Fibroblast of mammary gland (primary cell): ENCODE data around the gene ASAH2.

Source experiments
- DNase-seq: peaks from one replicate; pipeline ENCODE4 v3.0.0-alpha.2; 2010; ENCODE audit warnings: low read depth
- H3K4me3 ChIP-seq: 2 replicates; pipeline ENCODE4 v1.5.1; 2011; ENCODE audit warnings: low read depth, mild to moderate bottlenecking, low read length, moderate library complexity; ENCODE audit not compliant: control insufficient read depth
- TF ChIP-seq, protein P1 (sequence below): conservative IDR thresholded peaks from 2 replicates; pipeline ENCODE4 v1.5.1; 2011; ENCODE audit warnings: low read depth, low read length, inconsistent platforms; ENCODE audit not compliant: control insufficient read depth, insufficient read depth

Gene ASAH2

GRCh38 chr10:50222199-50222598 is 29.1 kb downstream of the ASAH2 start:
- no peak for DNase-seq
- TF ChIP-seq, protein P1, sequence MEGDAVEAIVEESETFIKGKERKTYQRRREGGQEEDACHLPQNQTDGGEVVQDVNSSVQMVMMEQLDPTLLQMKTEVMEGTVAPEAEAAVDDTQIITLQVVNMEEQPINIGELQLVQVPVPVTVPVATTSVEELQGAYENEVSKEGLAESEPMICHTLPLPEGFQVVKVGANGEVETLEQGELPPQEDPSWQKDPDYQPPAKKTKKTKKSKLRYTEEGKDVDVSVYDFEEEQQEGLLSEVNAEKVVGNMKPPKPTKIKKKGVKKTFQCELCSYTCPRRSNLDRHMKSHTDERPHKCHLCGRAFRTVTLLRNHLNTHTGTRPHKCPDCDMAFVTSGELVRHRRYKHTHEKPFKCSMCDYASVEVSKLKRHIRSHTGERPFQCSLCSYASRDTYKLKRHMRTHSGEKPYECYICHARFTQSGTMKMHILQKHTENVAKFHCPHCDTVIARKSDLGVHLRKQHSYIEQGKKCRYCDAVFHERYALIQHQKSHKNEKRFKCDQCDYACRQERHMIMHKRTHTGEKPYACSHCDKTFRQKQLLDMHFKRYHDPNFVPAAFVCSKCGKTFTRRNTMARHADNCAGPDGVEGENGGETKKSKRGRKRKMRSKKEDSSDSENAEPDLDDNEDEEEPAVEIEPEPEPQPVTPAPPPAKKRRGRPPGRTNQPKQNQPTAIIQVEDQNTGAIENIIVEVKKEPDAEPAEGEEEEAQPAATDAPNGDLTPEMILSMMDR, result no peak
- H3K4me3 ChIP-seq, result no peak overlapping the region

DNA sequence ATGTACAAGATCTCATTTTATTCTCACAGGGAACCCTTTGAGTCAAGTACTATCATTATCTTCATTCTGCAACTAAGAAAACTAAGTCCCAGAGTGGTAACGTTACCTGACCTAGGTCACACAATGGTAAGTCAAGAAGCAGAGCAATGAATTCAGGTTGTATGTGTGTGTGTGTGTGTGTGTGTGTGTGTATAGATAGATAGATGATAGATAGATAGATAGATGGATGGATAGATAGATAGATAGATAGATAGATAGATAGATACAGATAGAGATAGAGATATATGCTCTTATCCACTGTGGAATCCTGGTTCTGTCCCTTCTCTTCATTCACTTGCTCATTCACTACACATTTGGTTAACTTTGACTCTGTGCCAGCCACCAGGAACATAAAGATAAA is 29.8 kb downstream of the ASAH2 start:
- TF ChIP-seq, protein P1, result no peak
- H3K4me3 ChIP-seq, result no peak overlapping the region
- DNase-seq, result no peak

- TF ChIP-seq, protein P1, result no peak
These were observed 31.7 kb downstream of the ASAH2 start for GRCh38 chr10:50219646-50220045.

DNA sequence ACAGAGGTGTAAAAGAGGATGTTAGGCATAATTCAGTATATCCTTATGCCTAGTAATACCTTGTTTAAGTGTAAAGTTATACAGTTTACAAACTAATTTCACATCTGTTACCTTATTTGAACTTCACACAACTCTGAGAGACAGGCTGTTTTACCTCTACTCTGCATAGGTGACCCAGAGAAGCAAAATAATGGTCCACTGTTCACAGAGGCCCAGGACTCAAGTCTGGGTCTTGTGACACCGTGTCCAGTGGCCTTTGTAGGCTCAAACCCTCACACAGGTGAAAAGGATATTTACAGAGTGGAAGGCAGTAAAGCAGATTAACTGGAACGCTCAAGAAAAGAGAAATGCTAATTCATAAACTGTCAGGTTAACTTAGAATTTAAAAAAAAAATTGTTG is 32.1 kb downstream of the ASAH2 start:
- no peak overlapping the region for H3K4me3 ChIP-seq
- DNase-seq, result no peak
- TF ChIP-seq, protein P1, result no peak

More at GRCh38 chr10:50219646-50220045, 31.7 kb downstream of the ASAH2 start:
- H3K4me3 ChIP-seq, result no peak overlapping the region
- DNase-seq, result peak; percentile 17

DNA sequence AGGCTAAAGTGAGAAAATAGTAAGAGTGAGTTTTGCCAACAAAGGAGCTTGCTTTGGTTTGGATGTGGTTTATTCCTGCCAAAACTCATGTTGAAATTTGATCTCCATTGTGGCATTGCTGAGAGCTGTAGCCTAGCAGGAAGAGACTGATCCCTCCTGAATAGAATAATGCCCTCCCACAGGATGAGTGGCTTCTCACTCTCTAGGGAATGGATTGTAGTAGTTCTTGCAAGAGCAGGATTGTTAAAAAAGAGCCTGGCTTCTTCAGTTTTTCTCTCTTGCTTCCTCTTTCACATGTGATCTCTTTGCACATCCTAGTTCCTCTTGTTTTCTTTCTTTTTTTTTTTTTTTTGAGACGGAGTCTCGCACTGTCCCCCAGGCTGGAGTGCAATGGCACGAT is 34.4 kb downstream of the ASAH2 start:
- TF ChIP-seq, protein P1, result no peak
- peak; percentile 68 for DNase-seq

GRCh38 chr10:50216418-50216817 is 34.9 kb downstream of the ASAH2 start:
- no peak overlapping the region for H3K4me3 ChIP-seq
- DNase-seq, result no peak
- TF ChIP-seq, protein P1, result no peak

More for the DNA sequence above, 34.4 kb downstream of the ASAH2 start:
- H3K4me3 ChIP-seq, result no peak overlapping the region

DNA sequence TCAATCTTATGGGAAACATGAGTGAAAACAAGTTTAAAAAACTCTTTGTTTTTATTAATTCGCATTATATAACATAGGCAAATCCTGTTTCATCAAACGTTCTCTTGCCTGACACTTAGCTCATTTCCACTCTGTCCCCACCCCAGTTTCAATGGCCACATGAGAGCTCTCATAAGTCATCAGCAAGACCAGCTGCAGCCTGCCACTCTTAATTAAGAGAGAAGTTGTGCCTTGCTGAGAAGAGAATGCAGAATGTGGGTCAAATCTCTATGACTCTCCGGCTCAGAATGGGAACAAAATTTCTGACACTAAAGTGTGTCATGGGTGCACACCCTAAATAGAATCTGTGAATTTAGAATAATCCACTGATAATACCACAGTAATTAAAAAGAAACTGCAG is 39.6 kb downstream of the ASAH2 start:
- TF ChIP-seq, protein P1, result no peak
- no peak for DNase-seq
- H3K4me3 ChIP-seq, result no peak overlapping the region
